Trophoblast cell (in vitro differentiated cells and primary cell): Measurements from ENCODE around the gene EPB41.
"Not testable (repeated sequence)": the region's sequence is repeated elsewhere in the genome, so short reads cannot be mapped to it uniquely, and the experiment has no call there.

Experiments used
- DNase-seq, 2 donors: peaks; one replicate each; pipeline ENCODE4 v3.0.0-alpha.2; 2016
- H2AFZ ChIP-seq: 2 replicates; pipeline ENCODE4 v1.6.1; 2013; ENCODE audit warnings: low read length, moderate library complexity, mild to moderate bottlenecking; ENCODE audit not compliant: insufficient read depth, poor library complexity
- H2AK5ac ChIP-seq: 2 replicates; pipeline ENCODE4 v1.6.1; 2013; ENCODE audit warnings: mild to moderate bottlenecking, low read length
- H2BK120ac ChIP-seq: 2 replicates; pipeline ENCODE4 v1.6.1; 2013; ENCODE audit warnings: low read length, mild to moderate bottlenecking, moderate library complexity; ENCODE audit not compliant: insufficient read depth, poor library complexity
- H2BK12ac ChIP-seq: 2 replicates; pipeline ENCODE4 v1.6.1; 2013; ENCODE audit warnings: mild to moderate bottlenecking, low read length, moderate library complexity
- H2BK5ac ChIP-seq: 2 replicates; pipeline ENCODE4 v1.6.1; 2013; ENCODE audit warnings: low read length, low read depth, moderate library complexity, mild to moderate bottlenecking; ENCODE audit not compliant: poor library complexity
- H3K14ac ChIP-seq: 2 replicates; pipeline ENCODE4 v1.6.1; 2013; ENCODE audit warnings: mild to moderate bottlenecking, low read length
- H3K18ac ChIP-seq: 2 replicates; pipeline ENCODE4 v1.6.1; 2013; ENCODE audit warnings: mild to moderate bottlenecking, low read length
- H3K23ac ChIP-seq: 2 replicates; pipeline ENCODE4 v1.6.1; 2013; ENCODE audit warnings: low read length
- H3K27ac ChIP-seq: 2 replicates; pipeline ENCODE4 v1.5.1; 2013; ENCODE audit warnings: low read depth, mild to moderate bottlenecking, inconsistent platforms, low read length, moderate library complexity
- H3K27me3 ChIP-seq: 2 replicates; pipeline ENCODE4 v1.6.1; 2013; ENCODE audit warnings: inconsistent platforms, mild to moderate bottlenecking, low read length, moderate library complexity; ENCODE audit not compliant: insufficient read depth
- H3K36me3 ChIP-seq, 2 experiments: 1 replicate in 1 of 2; 2 replicates in 1 of 2; pipeline ENCODE4 v1.6.1; 2013; ENCODE audit warnings: low read length in 2 of 2, mild to moderate bottlenecking in 2 of 2, moderate library complexity in 1 of 2; ENCODE audit not compliant: insufficient read depth in 2 of 2, control insufficient read depth in 1 of 2
- H3K4ac ChIP-seq: 2 replicates; pipeline ENCODE4 v1.6.1; 2013; ENCODE audit warnings: low read depth, mild to moderate bottlenecking, low read length, moderate library complexity
- H3K4me1 ChIP-seq, 2 experiments: 1 replicate in 1 of 2; 2 replicates in 1 of 2; pipeline ENCODE4 v1.6.1; 2013; ENCODE audit warnings: low read length in 2 of 2, mild to moderate bottlenecking in 2 of 2, moderate library complexity in 1 of 2; ENCODE audit not compliant: insufficient read depth in 2 of 2, control insufficient read depth in 1 of 2
- H3K4me2 ChIP-seq: 2 replicates; pipeline ENCODE4 v1.6.1; 2013; ENCODE audit warnings: inconsistent platforms, mild to moderate bottlenecking, low read length, moderate library complexity
- H3K4me3 ChIP-seq: 2 replicates; pipeline ENCODE4 v1.5.1; 2013; ENCODE audit warnings: mild to moderate bottlenecking, low read depth, low read length, inconsistent platforms
- H3K79me1 ChIP-seq: one replicate; pipeline ENCODE4 v1.6.1; 2013; ENCODE audit warnings: low read length
- H3K79me2 ChIP-seq: 2 replicates; pipeline ENCODE4 v1.6.1; 2013; ENCODE audit warnings: low read length, mild to moderate bottlenecking; ENCODE audit not compliant: control insufficient read depth, insufficient read depth, poor library complexity
- H3K9ac ChIP-seq: 2 replicates; pipeline ENCODE4 v1.6.1; 2013; ENCODE audit warnings: mild to moderate bottlenecking, low read length
- H3K9me3 ChIP-seq: 2 replicates; pipeline ENCODE4 v1.6.1; 2013; ENCODE audit warnings: low read depth, mild to moderate bottlenecking, control low read depth, inconsistent platforms, low read length; ENCODE audit not compliant: insufficient read depth
- H4K12ac ChIP-seq: 2 replicates; pipeline ENCODE4 v1.6.1; 2013; ENCODE audit warnings: low read depth, mild to moderate bottlenecking, low read length, moderate library complexity
- H4K8ac ChIP-seq: 2 replicates; pipeline ENCODE4 v1.6.1; 2013; ENCODE audit warnings: low read depth, mild to moderate bottlenecking, low read length, moderate library complexity
- H4K91ac ChIP-seq: one replicate; pipeline ENCODE4 v1.6.1; 2013; ENCODE audit warnings: low read depth, mild to moderate bottlenecking, low read length, moderate library complexity
- WGBS: extraction: QIAGEN DNeasy Blood & Tissue Kit; methylation state at CpG from one replicate; pipeline ENCODE4 v1.1.7; 2013; ENCODE audit warnings: missing lambda C conversion rate; ENCODE audit not compliant: insufficient read length, insufficient coverage; ENCODE audit errors: extremely low coverage; 5-methylcytosine and 5-hydroxymethylcytosine counted together

EPB41 gene

GRCh38 chr1:29077155-29077554 lies 162.8 kb downstream of the EPB41 start:
- no peaks in the 10 kb centered on the region for H3K79me1 ChIP-seq
- H3K4me3 ChIP-seq: no peak overlapping the region
- H2AFZ ChIP-seq: no peak overlapping the region
- no peak overlapping the region for H3K23ac ChIP-seq
- H4K8ac ChIP-seq: no peak overlapping the region
- H4K12ac ChIP-seq: no peak overlapping the region
- H2BK5ac ChIP-seq: no peak overlapping the region
- no peak overlapping the region for H2BK120ac ChIP-seq
- no peak overlapping the region for H3K18ac ChIP-seq
- H3K79me2 ChIP-seq: no peaks in the 10 kb centered on the region
- H3K27me3 ChIP-seq: no peaks in the 10 kb centered on the region
- no CpG with 5 or more reads among the region's 2 CpGs for WGBS
- no peaks in the 10 kb centered on the region for H3K9me3 ChIP-seq
- H3K36me3 ChIP-seq: peaks cover 0 to 1% of the 10 kb centered on the region in 2 experiments
- H3K27ac ChIP-seq: no peak overlapping the region
- H3K4me1 ChIP-seq: no peaks in the 10 kb centered on the region
- H2AK5ac ChIP-seq: no peak overlapping the region
- H3K14ac ChIP-seq: no peak overlapping the region
- no peak overlapping the region for H2BK12ac ChIP-seq
- H3K4me2 ChIP-seq: no peak overlapping the region
- H3K4ac ChIP-seq: no peak overlapping the region
- H4K91ac ChIP-seq: no peak overlapping the region
- DNase-seq: no peak
- H3K9ac ChIP-seq: no peak overlapping the region

DNA sequence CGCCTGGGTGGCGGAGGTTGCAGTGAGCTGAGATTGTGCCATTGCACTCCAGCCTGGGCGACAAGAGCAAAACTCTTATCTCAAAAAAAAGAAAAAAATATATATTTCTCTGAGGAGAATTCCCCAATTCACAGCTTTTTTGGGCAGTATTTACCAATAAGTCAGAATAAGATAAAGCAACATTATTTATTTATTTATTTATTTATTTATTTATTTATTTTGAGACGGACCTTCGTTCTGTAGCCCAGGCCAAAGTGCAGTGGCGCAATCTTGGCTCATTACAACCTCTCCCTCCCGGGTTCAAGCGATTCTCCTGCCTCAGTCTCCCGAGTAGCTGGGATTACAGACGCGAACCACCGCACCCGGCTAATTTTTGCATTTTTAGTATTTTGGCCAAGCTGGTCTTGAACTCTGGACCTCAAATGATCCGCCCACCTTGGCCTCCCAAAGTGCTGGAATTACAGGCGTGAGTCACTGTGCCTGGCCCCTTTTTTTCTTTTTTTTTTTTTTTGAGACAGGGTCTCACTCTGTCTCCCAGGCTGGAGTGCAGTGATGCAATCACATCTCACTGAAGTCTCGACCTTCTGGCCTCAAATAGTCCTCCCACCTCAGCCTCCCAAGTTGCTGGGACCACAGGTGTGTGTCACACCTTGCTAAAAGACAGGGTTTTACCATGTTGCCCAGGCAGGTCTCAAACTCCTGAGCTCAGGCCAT lies 165.7 kb downstream of the EPB41 start:
- not testable (repeated sequence) for H3K36me3 ChIP-seq, H3K9ac ChIP-seq, H3K4me1 ChIP-seq, H3K4me2 ChIP-seq, H4K8ac ChIP-seq, H3K79me2 ChIP-seq, H3K18ac ChIP-seq, H3K27me3 ChIP-seq, H4K91ac ChIP-seq, H2AK5ac ChIP-seq, H3K4me3 ChIP-seq, H2BK120ac ChIP-seq, H2AFZ ChIP-seq, DNase-seq, H3K27ac ChIP-seq, H2BK12ac ChIP-seq, H3K23ac ChIP-seq, H3K4ac ChIP-seq, H4K12ac ChIP-seq, H3K79me1 ChIP-seq, H3K9me3 ChIP-seq, H3K14ac ChIP-seq, H2BK5ac ChIP-seq
- no CpG with 5 or more reads among the region's 16 CpGs for WGBS

GRCh38 chr1:29081201-29081600 lies 166.8 kb downstream of the EPB41 start:
- no peaks in the 10 kb centered on the region for H3K79me1 ChIP-seq
- H2AFZ ChIP-seq: no peak overlapping the region
- no peaks in the 10 kb centered on the region for H3K9me3 ChIP-seq
- no peak overlapping the region for H2AK5ac ChIP-seq
- no peak overlapping the region for H3K9ac ChIP-seq
- WGBS: no CpG with 5 or more reads among the region's 3 CpGs
- H3K27me3 ChIP-seq: no peaks in the 10 kb centered on the region
- no peak overlapping the region for H3K27ac ChIP-seq
- no peak overlapping the region for H4K8ac ChIP-seq
- no peaks in the 10 kb centered on the region for H3K79me2 ChIP-seq
- no peak overlapping the region for H3K4me2 ChIP-seq
- H3K4me1 ChIP-seq: no peaks in the 10 kb centered on the region
- H2BK120ac ChIP-seq: no peak overlapping the region
- no peak overlapping the region for H3K4me3 ChIP-seq
- H2BK5ac ChIP-seq: no peak overlapping the region
- no peak overlapping the region for H3K18ac ChIP-seq
- H3K36me3 ChIP-seq: peaks cover 0 to 1% of the 10 kb centered on the region in 2 experiments
- H3K4ac ChIP-seq: no peak overlapping the region
- H2BK12ac ChIP-seq: no peak overlapping the region
- no peak overlapping the region for H3K14ac ChIP-seq
- no peak overlapping the region for H4K12ac ChIP-seq
- H4K91ac ChIP-seq: no peak overlapping the region
- no peak for DNase-seq
- no peak overlapping the region for H3K23ac ChIP-seq

GRCh38 chr1:29082519-29082918 lies 168.2 kb downstream of the EPB41 start:
- DNase-seq: no peak
- no peak overlapping the region for H3K4me3 ChIP-seq
- H2BK5ac ChIP-seq: no peak overlapping the region
- H3K9ac ChIP-seq: no peak overlapping the region
- no peaks in the 10 kb centered on the region for H3K36me3 ChIP-seq
- no peak overlapping the region for H3K23ac ChIP-seq
- H3K79me1 ChIP-seq: no peaks in the 10 kb centered on the region
- no peak overlapping the region for H2BK12ac ChIP-seq
- H3K27ac ChIP-seq: no peak overlapping the region
- WGBS: no CpG with 5 or more reads among the region's 3 CpGs
- H2AK5ac ChIP-seq: no peak overlapping the region
- H3K14ac ChIP-seq: no peak overlapping the region
- no peak overlapping the region for H3K18ac ChIP-seq
- no peak overlapping the region for H3K4me2 ChIP-seq
- H3K27me3 ChIP-seq: no peaks in the 10 kb centered on the region
- H4K91ac ChIP-seq: no peak overlapping the region
- H2AFZ ChIP-seq: no peak overlapping the region
- no peaks in the 10 kb centered on the region for H3K4me1 ChIP-seq
- H3K9me3 ChIP-seq: no peaks in the 10 kb centered on the region
- H2BK120ac ChIP-seq: no peak overlapping the region
- no peaks in the 10 kb centered on the region for H3K79me2 ChIP-seq
- no peak overlapping the region for H4K8ac ChIP-seq
- no peak overlapping the region for H4K12ac ChIP-seq
- H3K4ac ChIP-seq: no peak overlapping the region
